ENCODE data around the gene OLA1. TPM values are rescaled to one million over a fixed set of nuclear protein-coding genes. Genes with fewer than 3 reads are reported as not detected.

OLA1 gene
- total RNA-seq, 3 donors from 2014 or later, result 55.3 to 65.8 (median 58.4) TPM

GRCh38 chr2:174217869-174218268, 30.5 kb downstream of the OLA1 start:
- Histone ChIP-seq H3K4me1 (ENCODE audit: low read depth) (no peaks in the 10 kb centered on the region), H3K9me3 (no peaks in the 10 kb centered on the region), H3K36me3 (ENCODE audit: low read depth) (no peaks in the 10 kb centered on the region), H3K4me3 (no peak overlapping the region)
- no peak for TF ChIP-seq CTCF (IDR thresholded peaks at IDR 0.05)
- intact Hi-C loops (cut with DNase I, micrococcal nuclease), result no loop called here
- ATAC-seq (no peak), DNase-seq (no peak)

GRCh38 chr2:174211954-174212353, 36.4 kb downstream of the OLA1 start:
- ATAC-seq (no peak), DNase-seq (no peak)
- no peaks in the 10 kb centered on the region for H3K9me3 ChIP-seq
- TF ChIP-seq CTCF (IDR thresholded peaks at IDR 0.05), result no peak
- intact Hi-C loops (cut with DNase I, micrococcal nuclease), result no loop called here
- no peaks in the 10 kb centered on the region for H3K4me1 ChIP-seq (ENCODE audit: low read depth)
- no peak overlapping the region for H3K4me3 ChIP-seq
- H3K36me3 ChIP-seq (ENCODE audit: low read depth), result no peaks in the 10 kb centered on the region

- Histone ChIP-seq H3K4me1 (ENCODE audit: low read depth) (no peaks in the 10 kb centered on the region), H3K4me3 (no peak overlapping the region), H3K36me3 (ENCODE audit: low read depth) (no peaks in the 10 kb centered on the region), H3K9me3 (no peaks in the 10 kb centered on the region)
- no peak for DNase-seq
- intact Hi-C loops (cut with DNase I, micrococcal nuclease), result no loop called here
- no peak for ATAC-seq
- TF ChIP-seq CTCF (IDR thresholded peaks at IDR 0.05), result no peak
Observed at GRCh38 chr2:174210862-174211261, 37.5 kb downstream of the OLA1 start.

GRCh38 chr2:174209325-174209724, 39.0 kb downstream of the OLA1 start:
- intact Hi-C loops (cut with DNase I, micrococcal nuclease), result no loop called here
- H3K9me3 ChIP-seq, result no peaks in the 10 kb centered on the region
- no peak for DNase-seq
- H3K36me3 ChIP-seq (ENCODE audit: low read depth), result no peaks in the 10 kb centered on the region
- no peak overlapping the region for H3K4me3 ChIP-seq
- TF ChIP-seq CTCF (IDR thresholded peaks at IDR 0.05), result no peak
- no peak for ATAC-seq
- H3K4me1 ChIP-seq (ENCODE audit: low read depth), result no peaks in the 10 kb centered on the region

GRCh38 chr2:174208026-174208425, 40.3 kb downstream of the OLA1 start:
- Histone ChIP-seq H3K4me3 (no peak overlapping the region), H3K4me1 (ENCODE audit: low read depth) (no peaks in the 10 kb centered on the region), H3K9me3 (no peaks in the 10 kb centered on the region), H3K36me3 (ENCODE audit: low read depth) (no peaks in the 10 kb centered on the region)
- intact Hi-C loops (cut with DNase I, micrococcal nuclease), result no loop called here
- DNase-seq, result no peak
- no peak for TF ChIP-seq CTCF (IDR thresholded peaks at IDR 0.05)
- no peak for ATAC-seq

GRCh38 chr2:174205562-174205961, 42.8 kb downstream of the OLA1 start:
- H3K4me1 ChIP-seq (ENCODE audit: low read depth), result no peaks in the 10 kb centered on the region
- H3K36me3 ChIP-seq (ENCODE audit: low read depth), result no peaks in the 10 kb centered on the region
- no peak overlapping the region for H3K4me3 ChIP-seq
- H3K9me3 ChIP-seq, result no peaks in the 10 kb centered on the region
- intact Hi-C loops (cut with DNase I, micrococcal nuclease), result no loop called here
- no peak for TF ChIP-seq CTCF (IDR thresholded peaks at IDR 0.05)
- ATAC-seq (no peak), DNase-seq (no peak)
